ENCODE data around the gene RBM25.
A peak's percentile ranks its signal among the peaks of the same experiment; 100 is the strongest.

Gene RBM25

GRCh38 chr14:73058922-73059673 lies 764 bp downstream of the RBM25 start:
- Histone ChIP-seq H3K18ac (ENCODE audit: low read length) (peak overlapping the region; percentile 42), H2BK120ac (ENCODE audit: low read depth, low read length) (no peak overlapping the region), H3K4me1 (ENCODE audit: control insufficient read depth, low read depth, low read length) (no peaks in the 10 kb centered on the region), H3K4ac (ENCODE audit: low read depth, low read length) (peak overlapping the region; percentile 66), H2BK15ac (replicated peaks; ENCODE audit: low read depth) (no peak overlapping the region), H3K27me3 (ENCODE audit: insufficient read depth, low read length, poor library complexity) (no peaks in the 10 kb centered on the region), H3K9ac (ENCODE audit: low read length) (peak overlapping the region; percentile 99), H4K8ac (ENCODE audit: low read depth, low read length) (no peak overlapping the region), H3K56ac (ENCODE audit: low read length) (peak overlapping the region; percentile 91), H3K79me1 (ENCODE audit: low read length) (no peaks in the 10 kb centered on the region), H3K27ac (ENCODE audit: low read depth, low read length) (peak overlapping the region; percentile 61), H3K36me3 (ENCODE audit: control insufficient read depth, insufficient read depth, low read length) (no peaks in the 10 kb centered on the region), H3K4me2 (ENCODE audit: low read length) (peak overlapping the region; percentile 94), H2BK5ac (ENCODE audit: low read length) (peak overlapping the region; percentile 81), H3K23ac (ENCODE audit: low read length) (peak overlapping the region; percentile 30), H4K5ac (ENCODE audit: low read length) (no peak overlapping the region), H3K4me3 (ENCODE audit: low read length) (peak overlapping the region; percentile 63), H3K79me2 (ENCODE audit: control insufficient read depth, insufficient read depth, low read length) (peaks cover 45% of the 10 kb centered on the region), H2AK5ac (ENCODE audit: low read length) (peak overlapping the region; percentile 18)
- peak; percentile 68 for DNase-seq
- WGBS (ENCODE audit: extremely low coverage, insufficient coverage, low lambda C conversion rate), result no CpG with 5 or more reads among the region's 27 CpGs

- Histone ChIP-seq H3K4me2 (ENCODE audit: low read length) (no peak overlapping the region), H3K18ac (ENCODE audit: low read length) (no peak overlapping the region), H3K4ac (ENCODE audit: low read depth, low read length) (no peak overlapping the region), H2BK120ac (ENCODE audit: low read depth, low read length) (no peak overlapping the region), H3K23ac (ENCODE audit: low read length) (no peak overlapping the region), H3K9ac (ENCODE audit: low read length) (no peak overlapping the region), H3K36me3 (ENCODE audit: control insufficient read depth, insufficient read depth, low read length) (peaks cover 1% of the 10 kb centered on the region), H3K4me1 (ENCODE audit: control insufficient read depth, low read depth, low read length) (no peaks in the 10 kb centered on the region), H3K27ac (ENCODE audit: low read depth, low read length) (no peak overlapping the region), H3K27me3 (ENCODE audit: insufficient read depth, low read length, poor library complexity) (no peaks in the 10 kb centered on the region), H3K79me2 (ENCODE audit: control insufficient read depth, insufficient read depth, low read length) (peaks cover 79% of the 10 kb centered on the region), H2AK5ac (ENCODE audit: low read length) (no peak overlapping the region), H3K79me1 (ENCODE audit: low read length) (peaks cover 3% of the 10 kb centered on the region), H2BK15ac (replicated peaks; ENCODE audit: low read depth) (no peak overlapping the region), H3K4me3 (ENCODE audit: low read length) (no peak overlapping the region), H3K56ac (ENCODE audit: low read length) (no peak overlapping the region), H4K5ac (ENCODE audit: low read length) (no peak overlapping the region), H4K8ac (ENCODE audit: low read depth, low read length) (no peak overlapping the region), H2BK5ac (ENCODE audit: low read length) (no peak overlapping the region)
- no CpG with 5 or more reads among the region's 4 CpGs for WGBS (ENCODE audit: extremely low coverage, insufficient coverage, low lambda C conversion rate)
- no peak for DNase-seq
Observed at GRCh38 chr14:73069585-73069984, 11.3 kb downstream of the RBM25 start.

DNA sequence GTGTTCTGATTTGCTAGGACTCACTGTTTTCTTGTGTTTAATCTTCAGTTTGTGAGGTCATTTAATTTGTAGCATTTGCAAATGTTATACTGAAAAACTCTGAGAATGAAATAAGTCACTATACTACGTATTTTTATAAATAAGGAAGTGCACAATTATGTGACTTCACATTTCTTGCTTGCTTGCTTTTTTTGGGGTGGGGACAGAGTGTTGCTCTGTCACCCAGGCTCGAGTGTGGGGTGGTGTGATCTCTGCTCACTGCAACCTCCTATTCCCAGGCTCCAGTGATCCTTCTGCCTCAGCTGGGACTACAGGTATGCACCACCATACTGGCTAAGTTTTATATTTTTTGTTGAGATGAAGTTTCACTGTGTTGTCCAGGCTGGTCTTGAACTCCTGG lies 32.7 kb downstream of the RBM25 start:
- no peak overlapping the region for H2AK5ac ChIP-seq (ENCODE audit: low read length)
- no peak overlapping the region for H2BK5ac ChIP-seq (ENCODE audit: low read length)
- no peak overlapping the region for H4K8ac ChIP-seq (ENCODE audit: low read depth, low read length)
- no peaks in the 10 kb centered on the region for H3K27me3 ChIP-seq (ENCODE audit: insufficient read depth, low read length, poor library complexity)
- H4K5ac ChIP-seq (ENCODE audit: low read length), result no peak overlapping the region
- H3K9ac ChIP-seq (ENCODE audit: low read length), result no peak overlapping the region
- no peak overlapping the region for H2BK15ac ChIP-seq (replicated peaks; ENCODE audit: low read depth)
- no peak overlapping the region for H3K56ac ChIP-seq (ENCODE audit: low read length)
- H3K4me2 ChIP-seq (ENCODE audit: low read length), result no peak overlapping the region
- H3K27ac ChIP-seq (ENCODE audit: low read depth, low read length), result no peak overlapping the region
- peaks cover 5% of the 10 kb centered on the region for H3K36me3 ChIP-seq (ENCODE audit: control insufficient read depth, insufficient read depth, low read length)
- no peaks in the 10 kb centered on the region for H3K4me1 ChIP-seq (ENCODE audit: control insufficient read depth, low read depth, low read length)
- H3K18ac ChIP-seq (ENCODE audit: low read length), result no peak overlapping the region
- H3K79me1 ChIP-seq (ENCODE audit: low read length), result peaks cover 3% of the 10 kb centered on the region
- no peak for DNase-seq
- no peak overlapping the region for H2BK120ac ChIP-seq (ENCODE audit: low read depth, low read length)
- peaks cover 6% of the 10 kb centered on the region for H3K79me2 ChIP-seq (ENCODE audit: control insufficient read depth, insufficient read depth, low read length)
- no peak overlapping the region for H3K4ac ChIP-seq (ENCODE audit: low read depth, low read length)
- no CpG with 5 or more reads among the region's 2 CpGs for WGBS (ENCODE audit: extremely low coverage, insufficient coverage, low lambda C conversion rate)
- H3K23ac ChIP-seq (ENCODE audit: low read length), result no peak overlapping the region
- no peak overlapping the region for H3K4me3 ChIP-seq (ENCODE audit: low read length)

DNA sequence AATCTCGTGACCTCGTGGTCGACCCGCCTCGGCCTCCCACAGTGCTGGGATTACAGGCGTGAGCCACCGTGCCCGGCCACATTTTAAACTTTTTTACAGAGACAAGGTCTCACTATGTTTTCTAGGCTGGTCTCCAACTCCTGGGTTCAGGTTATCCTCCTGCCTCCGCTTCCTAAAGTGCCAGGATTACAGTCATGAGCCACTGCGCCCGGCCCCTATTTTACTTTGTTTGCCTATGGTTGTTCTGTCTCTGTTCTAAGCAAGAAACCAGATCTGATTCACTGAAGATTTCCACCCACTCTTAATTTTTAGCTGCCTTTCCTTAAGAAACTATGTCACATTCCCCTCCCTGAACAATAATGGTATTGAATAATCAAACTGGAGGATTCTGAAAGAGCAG lies 39.1 kb downstream of the RBM25 start:
- Histone ChIP-seq H3K4me3 (ENCODE audit: low read length) (no peak overlapping the region), H3K79me1 (ENCODE audit: low read length) (no peaks in the 10 kb centered on the region), H4K5ac (ENCODE audit: low read length) (no peak overlapping the region), H3K4me1 (ENCODE audit: control insufficient read depth, low read depth, low read length) (no peaks in the 10 kb centered on the region), H2BK15ac (replicated peaks; ENCODE audit: low read depth) (no peak overlapping the region), H3K4ac (ENCODE audit: low read depth, low read length) (no peak overlapping the region), H2BK120ac (ENCODE audit: low read depth, low read length) (no peak overlapping the region), H3K23ac (ENCODE audit: low read length) (no peak overlapping the region), H3K4me2 (ENCODE audit: low read length) (no peak overlapping the region), H3K27ac (ENCODE audit: low read depth, low read length) (no peak overlapping the region), H3K79me2 (ENCODE audit: control insufficient read depth, insufficient read depth, low read length) (peaks cover 2% of the 10 kb centered on the region), H3K36me3 (ENCODE audit: control insufficient read depth, insufficient read depth, low read length) (peaks cover 3% of the 10 kb centered on the region), H3K18ac (ENCODE audit: low read length) (no peak overlapping the region), H3K9ac (ENCODE audit: low read length) (no peak overlapping the region), H4K8ac (ENCODE audit: low read depth, low read length) (no peak overlapping the region), H3K56ac (ENCODE audit: low read length) (no peak overlapping the region), H2BK5ac (ENCODE audit: low read length) (no peak overlapping the region), H3K27me3 (ENCODE audit: insufficient read depth, low read length, poor library complexity) (no peaks in the 10 kb centered on the region), H2AK5ac (ENCODE audit: low read length) (no peak overlapping the region)
- no CpG with 5 or more reads among the region's 11 CpGs for WGBS (ENCODE audit: extremely low coverage, insufficient coverage, low lambda C conversion rate)
- DNase-seq, result no peak

- Histone ChIP-seq H3K4me2 (ENCODE audit: low read length) (no peak overlapping the region), H4K5ac (ENCODE audit: low read length) (no peak overlapping the region), H3K9ac (ENCODE audit: low read length) (no peak overlapping the region), H2BK5ac (ENCODE audit: low read length) (no peak overlapping the region), H3K56ac (ENCODE audit: low read length) (no peak overlapping the region), H2AK5ac (ENCODE audit: low read length) (no peak overlapping the region), H3K4me1 (ENCODE audit: control insufficient read depth, low read depth, low read length) (no peaks in the 10 kb centered on the region), H3K27me3 (ENCODE audit: insufficient read depth, low read length, poor library complexity) (no peaks in the 10 kb centered on the region), H2BK15ac (replicated peaks; ENCODE audit: low read depth) (no peak overlapping the region), H3K4me3 (ENCODE audit: low read length) (no peak overlapping the region), H3K79me1 (ENCODE audit: low read length) (peaks cover 2% of the 10 kb centered on the region), H3K79me2 (ENCODE audit: control insufficient read depth, insufficient read depth, low read length) (peaks cover 2% of the 10 kb centered on the region), H3K18ac (ENCODE audit: low read length) (no peak overlapping the region), H3K36me3 (ENCODE audit: control insufficient read depth, insufficient read depth, low read length) (peaks cover 4% of the 10 kb centered on the region), H2BK120ac (ENCODE audit: low read depth, low read length) (no peak overlapping the region), H3K4ac (ENCODE audit: low read depth, low read length) (no peak overlapping the region), H4K8ac (ENCODE audit: low read depth, low read length) (no peak overlapping the region), H3K23ac (ENCODE audit: low read length) (no peak overlapping the region), H3K27ac (ENCODE audit: low read depth, low read length) (no peak overlapping the region)
- no CpG with 5 or more reads among the region's 4 CpGs for WGBS (ENCODE audit: extremely low coverage, insufficient coverage, low lambda C conversion rate)
- no peak for DNase-seq
Observed at GRCh38 chr14:73100334-73100733, 42.0 kb downstream of the RBM25 start.
